AG04450 (cell line): ENCODE results near the gene CADM2. TPM values are rescaled to one million over a fixed set of nuclear protein-coding genes. Genes with fewer than 3 reads are reported as not detected.

ENCODE experiments used
- CTCF ChIA-PET: fragments of 300-600, 350-600 bp; formaldehyde crosslinking; extraction: SDS; loops from one replicate; lab custom pipeline; 2022; ENCODE audit warnings: antibody characterized with exemption, inconsistent platforms; lab: Charles Lee
- POLR2A ChIA-PET: fragments of 350-600 bp; formaldehyde crosslinking; extraction: SDS; loops from one replicate; lab custom pipeline; 2021; ENCODE audit warnings: antibody characterized with exemption, inconsistent platforms; lab: Yijun Ruan, JAX
- DNase-seq: peaks from one replicate; pipeline ENCODE4 v3.0.0-alpha.2; 2011; ENCODE audit warnings: low read depth, low spot score
- H3K27ac ChIP-seq: one replicate; pipeline ENCODE4 v1.5.1; 2012; ENCODE audit warnings: low read depth, low read length, control low read depth
- H3K27me3 ChIP-seq: one replicate; pipeline ENCODE4 v1.6.0; 2012; ENCODE audit warnings: low read length; ENCODE audit not compliant: control insufficient read depth, insufficient read depth
- H3K4me3 ChIP-seq: 2 replicates; pipeline ENCODE4 v1.5.1; 2011; ENCODE audit warnings: mild to moderate bottlenecking, low read depth, low read length, control low read depth
- H3K9me3 ChIP-seq: 2 replicates; pipeline ENCODE4 v1.5.1; 2012; ENCODE audit warnings: low read length; ENCODE audit not compliant: control insufficient read depth, insufficient read depth
- polyA plus RNA-seq: library from polyadenylated mRNA; depleted of rRNA; stranded (reverse); fragments of >200 nt; gene quantifications from 2 replicates; pipeline ENCODE4 v1.2.3, GENCODE V29; 2011
- TF ChIP-seq, protein P1 (sequence below): IDR thresholded peaks from 2 replicates; pipeline ENCODE4 v1.5.1; 2011; ENCODE audit warnings: low read depth, low read length, control low read depth, inconsistent platforms

The CADM2 gene
- polyA plus RNA-seq, 1 experiment, result not detected

DNA sequence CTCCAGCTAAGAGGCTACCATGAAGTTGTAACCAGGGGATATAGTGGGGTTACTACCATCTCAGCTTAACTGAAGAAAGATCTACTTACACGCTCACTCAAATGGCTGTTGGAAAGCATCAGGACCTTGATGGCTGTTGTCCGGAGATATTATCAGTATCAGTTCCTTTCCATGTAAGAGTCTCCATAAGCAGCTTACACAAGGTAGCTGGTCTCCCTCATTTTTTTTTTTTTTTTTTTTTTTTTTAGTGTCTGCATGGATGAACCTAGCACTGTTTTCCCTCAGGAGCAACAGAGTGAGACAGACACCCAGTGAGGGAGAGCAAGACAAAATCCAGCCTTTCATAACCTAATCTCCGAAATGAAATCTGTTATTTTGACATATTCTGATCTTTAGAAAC, 230.9 kb downstream of the CADM2 start:
- H3K27me3 ChIP-seq, result no peaks in the 10 kb centered on the region
- TF ChIP-seq, protein P1, sequence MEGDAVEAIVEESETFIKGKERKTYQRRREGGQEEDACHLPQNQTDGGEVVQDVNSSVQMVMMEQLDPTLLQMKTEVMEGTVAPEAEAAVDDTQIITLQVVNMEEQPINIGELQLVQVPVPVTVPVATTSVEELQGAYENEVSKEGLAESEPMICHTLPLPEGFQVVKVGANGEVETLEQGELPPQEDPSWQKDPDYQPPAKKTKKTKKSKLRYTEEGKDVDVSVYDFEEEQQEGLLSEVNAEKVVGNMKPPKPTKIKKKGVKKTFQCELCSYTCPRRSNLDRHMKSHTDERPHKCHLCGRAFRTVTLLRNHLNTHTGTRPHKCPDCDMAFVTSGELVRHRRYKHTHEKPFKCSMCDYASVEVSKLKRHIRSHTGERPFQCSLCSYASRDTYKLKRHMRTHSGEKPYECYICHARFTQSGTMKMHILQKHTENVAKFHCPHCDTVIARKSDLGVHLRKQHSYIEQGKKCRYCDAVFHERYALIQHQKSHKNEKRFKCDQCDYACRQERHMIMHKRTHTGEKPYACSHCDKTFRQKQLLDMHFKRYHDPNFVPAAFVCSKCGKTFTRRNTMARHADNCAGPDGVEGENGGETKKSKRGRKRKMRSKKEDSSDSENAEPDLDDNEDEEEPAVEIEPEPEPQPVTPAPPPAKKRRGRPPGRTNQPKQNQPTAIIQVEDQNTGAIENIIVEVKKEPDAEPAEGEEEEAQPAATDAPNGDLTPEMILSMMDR, result no peak
- no peak for DNase-seq
- H3K27ac ChIP-seq, result no peak overlapping the region
- POLR2A ChIA-PET, result no interaction called here
- no peak overlapping the region for H3K4me3 ChIP-seq
- H3K9me3 ChIP-seq, result no peaks in the 10 kb centered on the region
- CTCF ChIA-PET, result no interaction called here

- POLR2A ChIA-PET, result no interaction called here
- CTCF ChIA-PET, result no interaction called here
Observed at GRCh38 chr3:85193565-85193964, 234.8 kb downstream of the CADM2 start.

GRCh38 chr3:85208650-85209049, 249.9 kb downstream of the CADM2 start:
- TF ChIP-seq, protein P1, result no peak
- DNase-seq, result no peak
- Histone ChIP-seq H3K27ac (no peak overlapping the region), H3K9me3 (peaks cover 6% of the 10 kb centered on the region), H3K27me3 (no peaks in the 10 kb centered on the region), H3K4me3 (no peak overlapping the region)
- ChIA-PET POLR2A (no interaction called here), CTCF (no interaction called here)

More at GRCh38 chr3:85193565-85193964, 234.8 kb downstream of the CADM2 start:
- Histone ChIP-seq H3K27me3 (no peaks in the 10 kb centered on the region), H3K9me3 (no peaks in the 10 kb centered on the region), H3K4me3 (no peak overlapping the region), H3K27ac (no peak overlapping the region)
- TF ChIP-seq, protein P1, result no peak
- DNase-seq, result no peak

- CTCF ChIA-PET, result no interaction called here
Observed at GRCh38 chr3:85210540-85210939, 251.8 kb downstream of the CADM2 start.

GRCh38 chr3:85228966-85229365, 270.2 kb downstream of the CADM2 start:
- H3K9me3 ChIP-seq, result no peaks in the 10 kb centered on the region; the same call in 1 of the 2 replicates
- H3K27ac ChIP-seq, result no peak overlapping the region
- H3K4me3 ChIP-seq, result no peak overlapping the region
- TF ChIP-seq, protein P1, result no peak
- no peaks in the 10 kb centered on the region for H3K27me3 ChIP-seq
- DNase-seq, result no peak
- ChIA-PET POLR2A (no interaction called here), CTCF (no interaction called here)

More at GRCh38 chr3:85210540-85210939, 251.8 kb downstream of the CADM2 start:
- no peak for DNase-seq
- TF ChIP-seq, protein P1, result no peak
- peaks cover 14% of the 10 kb centered on the region for H3K9me3 ChIP-seq
- no peak overlapping the region for H3K4me3 ChIP-seq
- H3K27me3 ChIP-seq, result no peaks in the 10 kb centered on the region
- H3K27ac ChIP-seq, result no peak overlapping the region
- POLR2A ChIA-PET, result no interaction called here
